NCI-H82 treated with DMSO at 0.1 percent for 48 hours (cell line): ENCODE data around the gene KLC4.
"Not testable (repeated sequence)": the region's sequence is repeated elsewhere in the genome, so short reads cannot be mapped to it uniquely, and the experiment has no call there.

Experiments
- DNase-seq: peaks from one replicate; lab custom pipeline; 2025; ENCODE audit not compliant: unreplicated experiment; lab: John Stamatoyannopoulos, UW

The KLC4 gene

DNA sequence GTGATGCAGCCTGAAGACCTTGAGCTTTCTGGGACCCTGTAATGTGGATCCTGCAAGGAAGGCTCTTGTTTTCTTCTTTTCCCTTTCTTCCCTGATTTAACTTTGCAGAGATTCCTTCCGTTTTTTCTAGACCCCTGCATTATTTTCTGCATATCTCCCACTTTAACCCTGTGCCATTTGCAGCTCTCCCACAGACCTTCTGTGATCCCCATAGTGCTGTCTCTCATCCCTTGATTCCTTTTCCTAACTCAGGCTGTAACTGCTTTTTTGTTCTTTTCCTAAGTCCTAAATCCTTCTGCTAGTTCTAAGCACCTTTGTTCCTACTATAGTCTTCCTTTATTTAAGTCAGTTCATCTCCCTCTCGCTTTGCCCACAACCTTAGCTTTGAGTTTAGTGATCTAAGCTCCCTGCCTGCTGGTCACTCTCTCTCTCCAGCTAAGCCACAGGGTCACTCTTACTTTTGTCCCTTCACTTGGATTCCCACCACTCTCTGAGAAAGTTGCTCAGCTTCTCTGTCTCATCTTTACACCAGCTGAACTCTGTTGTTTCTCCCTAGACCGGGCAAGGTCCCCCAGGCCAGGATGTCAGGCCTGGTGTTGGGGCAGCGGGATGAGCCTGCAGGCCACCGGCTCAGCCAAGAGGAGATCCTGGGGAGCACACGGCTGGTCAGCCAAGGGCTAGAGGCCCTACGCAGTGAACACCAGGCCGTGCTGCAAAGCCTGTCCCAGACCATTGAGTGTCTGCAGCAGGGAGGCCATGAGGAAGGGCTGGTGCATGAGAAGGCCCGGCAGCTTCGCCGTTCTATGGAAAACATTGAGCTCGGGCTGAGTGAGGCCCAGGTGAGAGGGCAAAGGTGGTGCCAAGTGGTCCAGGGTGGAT is 1.6 kb downstream of the KLC4 start:
- no peak for DNase-seq

DNA sequence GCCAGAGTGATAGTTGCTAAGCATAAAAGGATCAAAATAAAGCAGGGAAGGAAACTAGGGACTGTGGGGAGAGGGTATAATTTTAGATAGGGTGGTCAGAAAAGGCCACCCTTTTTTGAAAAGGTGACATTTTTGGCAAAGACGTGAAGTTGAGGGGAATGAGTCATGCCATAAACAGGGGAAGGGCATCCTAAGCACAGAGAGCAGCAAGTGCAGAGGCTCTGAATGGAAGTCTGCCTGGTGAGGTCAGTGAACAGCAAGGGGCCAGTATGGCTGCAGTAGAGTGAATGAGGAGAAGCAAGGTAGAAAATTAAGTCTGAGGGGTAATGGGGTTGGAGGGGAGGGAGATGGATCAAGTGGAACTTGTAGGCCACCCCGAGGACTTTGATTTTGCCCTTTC is 2.4 kb downstream of the KLC4 start:
- no peak for DNase-seq

DNA sequence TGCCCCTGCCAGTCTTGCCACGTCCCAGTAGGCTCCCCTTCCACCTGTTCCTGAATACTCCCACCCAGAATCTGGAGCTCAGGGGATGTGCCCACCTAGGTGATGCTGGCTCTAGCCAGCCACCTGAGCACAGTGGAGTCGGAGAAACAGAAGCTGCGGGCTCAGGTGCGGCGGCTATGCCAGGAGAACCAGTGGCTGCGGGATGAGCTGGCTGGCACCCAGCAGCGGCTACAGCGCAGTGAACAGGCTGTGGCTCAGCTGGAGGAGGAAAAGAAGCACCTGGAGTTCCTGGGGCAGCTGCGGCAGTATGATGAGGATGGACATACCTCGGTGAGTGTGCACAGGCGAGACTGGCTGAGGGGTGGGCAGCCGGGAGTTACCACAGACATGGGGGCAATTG is 3.4 kb downstream of the KLC4 start:
- DNase-seq, result no peak

DNA sequence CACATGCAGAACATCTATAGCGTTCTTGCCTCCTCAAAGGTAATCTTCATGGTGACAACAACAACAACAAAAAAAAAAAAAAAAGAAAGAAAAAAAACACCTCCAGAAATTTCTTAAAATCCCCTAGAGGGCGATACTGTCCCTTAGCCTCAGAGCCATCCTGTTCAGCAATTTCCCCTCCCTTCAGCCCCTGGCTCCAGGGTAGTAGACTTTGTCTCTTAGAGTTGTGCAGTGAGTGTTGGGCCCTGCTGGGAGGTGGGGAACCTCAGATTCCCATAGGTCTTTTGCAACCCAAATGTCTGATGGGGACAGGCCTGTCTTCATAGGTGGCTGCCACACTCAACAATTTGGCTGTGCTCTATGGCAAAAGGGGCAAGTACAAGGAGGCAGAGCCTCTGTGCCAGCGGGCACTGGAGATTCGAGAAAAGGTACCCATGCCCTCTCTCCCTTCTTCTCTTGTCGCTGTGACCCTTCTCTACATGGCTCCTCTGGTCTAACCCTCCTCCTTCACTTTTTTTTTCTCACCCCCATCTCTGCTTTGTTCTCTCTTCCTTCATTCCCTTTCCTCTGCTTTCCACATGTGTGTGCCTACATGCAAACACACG is 10.7 kb downstream of the KLC4 start:
- DNase-seq, result peak; percentile 46

DNA sequence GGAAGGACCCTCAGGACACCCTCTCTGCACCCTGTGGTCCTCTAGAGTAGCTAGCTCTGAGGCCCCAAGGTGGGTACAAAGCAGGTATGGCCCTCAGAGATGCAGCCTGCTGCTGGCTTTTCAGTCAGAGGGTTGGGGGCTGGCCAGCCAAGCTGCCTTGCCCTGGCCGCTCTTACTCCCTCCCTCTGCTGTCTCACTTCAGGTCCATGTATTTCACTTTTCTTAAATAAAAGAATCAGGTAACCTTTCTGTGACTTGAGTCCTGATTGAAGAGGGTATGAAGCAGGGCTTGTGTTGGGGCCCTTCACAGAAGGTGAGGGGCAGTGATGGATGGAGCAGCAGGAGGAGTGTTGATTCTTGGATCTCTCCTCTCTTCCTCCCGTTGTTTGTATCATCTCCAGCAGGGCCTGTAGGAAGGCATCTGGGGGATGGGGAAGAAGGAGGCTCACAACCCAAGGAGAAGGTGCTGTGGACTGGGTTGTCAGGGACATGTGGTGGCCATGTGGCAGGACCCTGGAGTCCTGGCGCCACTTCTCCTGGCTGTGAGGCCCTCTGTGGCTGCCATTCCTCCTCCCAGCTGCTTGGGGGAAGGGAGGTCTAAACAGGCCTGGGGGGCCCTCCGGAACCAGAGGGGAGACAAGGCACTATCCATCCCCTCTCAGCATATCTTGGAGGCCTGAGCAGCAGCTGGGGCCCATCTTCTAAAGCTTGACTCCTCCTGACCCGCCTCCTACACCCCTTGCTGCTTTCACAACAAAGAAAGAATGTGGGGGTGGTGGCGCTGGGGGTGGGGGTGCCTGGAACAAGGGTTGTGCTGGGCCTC is 15.6 kb downstream of the KLC4 start:
- DNase-seq, result no peak

DNA sequence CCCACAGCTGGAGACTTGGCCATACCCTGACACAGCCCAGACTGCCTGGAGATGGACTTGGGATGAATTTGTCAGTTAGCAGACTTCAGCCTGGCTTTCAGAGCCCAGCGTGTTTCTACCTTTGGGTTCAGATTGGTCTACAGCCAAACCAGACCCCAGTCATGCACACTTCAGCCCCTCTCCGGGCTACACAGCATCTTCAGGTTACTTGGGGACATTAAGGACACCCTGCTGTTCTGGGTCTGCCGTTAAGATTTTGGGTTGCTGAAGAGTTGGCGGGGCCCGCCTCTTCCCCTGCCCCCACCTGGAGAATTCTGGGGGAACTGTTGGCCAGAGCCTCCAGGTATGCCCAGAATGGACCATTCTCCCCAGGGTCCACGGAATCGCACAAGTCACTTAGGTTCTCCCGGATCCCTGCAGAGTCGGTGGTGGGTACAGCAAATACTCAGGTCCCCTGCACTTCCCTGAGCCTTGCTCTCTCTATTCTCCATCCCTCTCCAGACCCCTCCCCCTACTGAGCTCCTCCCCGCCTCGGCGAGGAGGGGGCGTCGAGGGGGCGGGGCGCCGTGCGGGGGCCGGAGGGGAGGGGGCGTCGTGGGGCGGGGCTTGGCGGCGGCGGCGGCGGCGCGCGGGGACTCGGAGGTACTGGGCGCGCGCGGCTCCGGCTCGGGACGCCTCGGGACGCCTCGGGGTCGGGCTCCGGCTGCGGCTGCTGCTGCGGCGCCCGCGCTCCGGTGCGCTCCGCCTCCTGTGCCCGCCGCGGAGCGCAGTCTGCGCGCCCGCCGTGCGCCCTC is 16.4 kb downstream of the KLC4 start, which contains the start of gene PTK7:
TSS of gene PTK7 (plus strand) at position 645 of the 794 bp plus-strand sequence. CDS start 175 bp downstream, outside the sequence.
- DNase-seq, result peak; percentile 81

DNA sequence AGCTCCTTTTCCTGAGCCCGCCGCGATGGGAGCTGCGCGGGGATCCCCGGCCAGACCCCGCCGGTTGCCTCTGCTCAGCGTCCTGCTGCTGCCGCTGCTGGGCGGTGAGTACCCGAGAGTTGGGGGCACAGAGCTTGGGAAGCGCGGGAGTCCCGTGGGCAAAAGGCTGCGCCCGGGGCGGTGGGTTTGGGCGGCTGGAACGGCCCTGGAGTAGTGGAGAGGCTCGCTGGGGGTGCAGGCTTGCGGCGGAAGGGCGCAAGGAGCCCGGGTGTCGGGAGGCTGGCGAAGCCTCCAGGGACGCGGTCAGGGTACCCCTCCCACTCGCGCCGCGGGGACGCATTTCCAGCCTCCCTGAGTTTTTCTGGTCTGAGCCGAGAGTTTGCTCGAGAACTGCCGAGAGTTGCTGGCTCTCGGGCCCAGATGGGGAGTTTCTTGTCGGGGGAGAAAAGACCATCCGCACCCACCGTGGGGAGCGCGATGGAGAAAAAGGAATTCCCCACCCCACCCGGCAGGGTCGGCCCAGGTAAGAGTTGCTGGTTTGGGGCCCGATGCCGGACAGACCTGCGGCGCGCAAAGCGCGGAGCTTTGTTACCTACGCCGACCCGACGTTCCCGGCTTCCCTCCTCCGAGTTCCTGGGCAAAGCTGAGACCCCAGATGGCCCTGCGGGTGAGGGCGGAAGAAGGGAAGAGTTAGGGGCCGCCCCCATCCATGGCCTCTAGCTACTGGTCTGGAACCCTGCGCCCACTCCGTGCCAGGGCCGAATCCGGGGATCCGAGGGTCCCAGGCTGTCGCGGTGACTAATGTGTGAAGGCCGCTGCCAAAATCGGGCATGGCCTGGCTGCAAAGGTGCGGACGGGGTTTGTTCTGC is 17.3 kb downstream of the KLC4 start:
- no peak for DNase-seq

DNA sequence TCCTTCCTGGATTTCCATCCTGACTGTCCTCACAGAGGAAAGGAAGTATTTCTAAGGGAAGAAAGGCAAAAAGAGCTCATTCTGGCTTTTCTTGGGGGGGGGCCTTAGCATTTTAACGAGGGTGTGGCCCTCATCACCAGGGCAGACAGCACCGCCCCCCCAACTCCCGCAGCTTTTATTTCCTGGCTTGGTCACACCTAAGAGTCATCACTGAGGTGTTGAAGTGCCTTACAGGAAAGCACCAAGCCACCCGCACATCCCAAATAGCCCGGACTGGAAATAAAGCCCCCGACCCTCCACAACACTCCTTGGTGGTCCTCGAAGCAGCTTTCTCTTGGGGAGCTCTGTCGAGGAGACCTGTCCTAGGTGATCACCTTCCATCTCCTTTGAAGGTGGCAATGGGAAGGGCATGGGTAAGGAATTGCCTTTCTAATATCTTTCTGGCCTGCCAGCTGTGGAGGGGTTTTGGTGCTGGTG is 17.9 kb downstream of the KLC4 start:
- no peak for DNase-seq

DNA sequence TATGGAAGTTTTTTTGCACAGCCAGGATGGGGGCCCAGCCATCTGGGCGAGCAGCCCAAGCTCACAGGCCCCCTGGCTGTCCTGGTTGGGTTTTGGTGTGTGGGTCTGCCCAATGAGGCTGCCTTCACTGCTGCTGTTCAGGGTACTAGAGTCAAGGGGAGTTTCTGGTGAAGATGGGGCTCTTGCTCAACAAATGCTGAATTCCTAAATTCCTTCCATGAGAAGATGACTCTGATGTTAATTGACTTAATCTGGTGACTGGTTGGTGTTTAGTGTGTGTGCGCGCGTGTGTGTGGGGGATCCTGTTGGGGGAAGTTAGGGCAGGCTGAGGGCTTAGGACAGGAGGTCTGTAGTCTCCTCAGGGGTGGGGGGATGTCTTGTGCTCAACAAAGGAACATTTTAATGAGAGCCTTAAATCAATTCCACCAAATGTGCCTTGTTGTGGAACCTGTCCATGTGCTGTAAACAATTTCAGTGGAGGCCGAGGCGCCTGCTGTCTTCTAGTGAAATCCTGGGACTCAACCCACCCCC is 18.6 kb downstream of the KLC4 start:
- DNase-seq, result peak; percentile 1

DNA sequence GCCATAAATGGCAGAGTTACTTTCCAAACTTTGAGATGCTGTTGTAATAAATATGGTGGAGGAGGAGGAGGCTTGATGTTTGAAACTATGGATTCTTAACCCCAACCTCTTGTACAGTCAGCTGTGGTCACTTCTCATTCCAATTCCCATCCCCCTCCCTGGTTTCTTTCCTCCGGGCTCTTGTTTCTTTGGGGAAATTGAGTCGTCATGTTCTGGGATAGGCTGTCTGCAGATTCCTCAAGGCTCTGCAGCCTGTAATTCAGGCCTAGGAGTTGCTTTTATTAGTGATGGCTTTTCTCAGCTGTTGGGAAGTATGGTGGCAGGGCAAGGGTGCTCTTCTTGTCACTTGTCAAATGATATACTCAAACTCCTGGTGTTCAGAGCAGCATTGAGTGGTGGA is 19.3 kb downstream of the KLC4 start:
- DNase-seq, result no peak

DNA sequence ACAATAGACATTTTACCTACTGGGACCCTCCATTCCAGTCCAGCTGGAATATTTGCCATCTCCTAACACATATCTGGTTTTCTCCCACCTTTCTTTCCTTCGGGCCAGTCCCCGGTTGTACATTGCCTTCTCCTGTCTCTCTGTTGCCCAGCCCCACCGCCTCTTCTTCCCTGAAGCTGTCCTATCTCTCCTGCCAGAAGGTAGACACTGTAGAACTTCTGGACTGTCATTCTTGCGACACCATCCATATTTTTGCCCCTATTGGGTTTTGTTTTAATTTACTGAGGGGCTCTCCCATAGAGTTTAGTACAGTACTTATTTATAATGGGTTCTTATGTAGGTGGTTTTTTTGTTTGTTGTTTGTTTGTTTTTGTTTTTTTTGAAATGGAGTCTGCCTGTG is 21.6 kb downstream of the KLC4 start:
- no peak for DNase-seq

DNA sequence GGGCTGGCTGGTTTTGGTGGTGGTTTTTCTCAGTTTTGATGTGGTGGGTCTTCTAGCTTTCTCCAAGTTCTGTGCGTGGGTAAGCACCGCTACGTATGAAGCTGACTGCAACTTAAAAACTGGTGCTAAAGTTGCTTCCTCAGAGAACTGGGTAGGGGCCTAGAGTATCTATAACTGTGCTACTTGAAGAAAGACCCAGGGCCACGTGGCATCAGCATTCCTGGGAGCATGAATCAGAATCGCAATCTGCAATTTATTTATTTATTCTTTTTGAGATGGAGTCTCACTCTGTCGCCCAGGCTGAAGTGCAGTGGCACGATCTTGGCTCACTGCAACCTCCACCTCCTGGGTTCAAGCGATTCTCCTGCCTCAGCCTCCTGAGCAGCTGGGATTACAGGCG is 22.5 kb downstream of the KLC4 start:
- DNase-seq, result not testable (repeated sequence)

DNA sequence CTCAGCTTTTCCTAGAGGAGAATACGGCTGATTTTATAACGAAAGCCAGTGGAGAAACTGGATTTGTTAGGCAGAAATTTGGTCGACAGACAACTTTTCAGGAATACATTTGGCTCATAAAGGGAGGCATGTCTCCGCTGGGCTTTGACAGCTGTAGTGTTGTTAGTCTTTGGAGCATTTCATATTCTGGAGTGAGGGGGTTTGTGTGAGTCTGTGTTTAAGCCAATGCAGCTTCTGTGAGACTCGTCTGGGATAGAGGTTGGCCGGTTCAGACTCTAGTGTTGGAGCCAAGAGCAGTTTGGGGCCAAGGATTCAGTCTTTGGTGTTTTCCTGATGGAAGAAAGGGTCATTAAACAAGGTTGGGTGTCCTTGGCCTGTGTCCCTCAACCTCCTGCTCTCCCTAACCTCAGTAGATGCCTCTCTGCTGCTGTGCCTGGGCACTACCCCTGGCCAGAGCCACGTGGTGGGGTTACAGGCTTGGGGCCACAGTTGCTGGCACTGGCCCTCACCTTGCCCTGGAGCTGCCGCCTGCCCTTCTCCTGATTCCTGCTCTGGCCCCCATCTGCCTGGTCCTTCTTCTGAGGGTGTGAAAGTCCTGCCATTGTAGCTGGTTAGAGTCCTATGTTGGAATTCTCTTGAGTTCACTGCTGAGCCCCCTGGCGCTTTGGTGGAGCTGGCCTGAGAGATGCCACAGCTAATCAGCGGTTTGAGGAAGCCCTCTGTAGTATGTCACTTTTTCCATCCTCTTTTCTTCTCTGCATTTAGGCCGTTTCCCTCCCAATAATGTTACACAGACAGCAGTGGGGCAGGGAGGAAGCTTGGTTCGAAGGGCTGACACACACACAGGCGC is 23.6 kb downstream of the KLC4 start:
- no peak for DNase-seq

DNA sequence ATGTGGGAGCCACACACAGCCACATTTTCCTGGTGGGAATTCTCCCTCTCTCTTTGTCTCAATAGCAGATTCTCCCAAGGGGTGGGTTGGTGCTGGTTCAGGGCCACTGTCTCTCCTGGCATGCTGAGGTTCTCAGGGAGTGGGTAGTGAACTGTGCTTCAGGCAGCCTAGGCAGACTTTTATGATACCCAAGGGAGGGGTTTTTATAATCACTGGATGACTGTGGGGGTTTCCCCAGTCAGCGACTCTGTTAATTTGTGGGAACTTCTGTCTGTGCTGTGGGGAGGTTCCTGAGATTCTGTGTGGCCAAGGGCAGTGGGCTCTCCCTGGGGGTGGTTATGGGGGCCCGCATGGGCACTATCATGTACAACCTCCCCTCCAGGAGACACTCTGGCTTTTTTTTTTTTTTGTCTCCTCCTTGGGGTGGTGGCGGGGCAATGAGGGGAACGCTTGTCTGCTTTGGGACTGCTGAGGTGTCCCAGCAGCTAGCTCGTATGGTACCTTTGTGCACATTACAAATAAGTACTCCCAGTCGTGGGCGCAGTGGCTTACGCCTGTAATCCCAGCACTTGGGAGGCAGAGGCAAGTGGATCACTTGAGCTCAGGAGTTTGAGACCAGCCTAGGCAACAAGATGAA is 26.7 kb downstream of the KLC4 start:
- no peak for DNase-seq

DNA sequence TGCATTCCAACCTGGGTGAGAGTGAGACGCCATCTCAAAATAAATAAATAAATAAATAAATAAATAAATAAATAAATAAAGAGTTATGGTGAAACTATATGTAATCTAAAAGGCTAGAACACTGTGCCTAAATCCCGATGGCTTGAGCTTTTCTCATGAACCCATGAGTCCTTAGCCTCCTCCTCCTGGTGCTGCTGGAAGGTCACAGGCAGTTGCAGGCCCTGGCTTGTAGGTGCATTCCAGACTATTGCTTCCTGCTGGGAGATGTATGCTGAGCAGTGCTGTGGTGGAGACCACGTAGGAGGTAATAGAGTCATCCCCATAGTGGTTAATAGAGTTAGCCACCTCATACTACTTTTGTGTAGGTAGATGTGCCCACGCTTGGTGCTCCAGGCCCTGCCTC is 29.2 kb downstream of the KLC4 start:
- no peak for DNase-seq

DNA sequence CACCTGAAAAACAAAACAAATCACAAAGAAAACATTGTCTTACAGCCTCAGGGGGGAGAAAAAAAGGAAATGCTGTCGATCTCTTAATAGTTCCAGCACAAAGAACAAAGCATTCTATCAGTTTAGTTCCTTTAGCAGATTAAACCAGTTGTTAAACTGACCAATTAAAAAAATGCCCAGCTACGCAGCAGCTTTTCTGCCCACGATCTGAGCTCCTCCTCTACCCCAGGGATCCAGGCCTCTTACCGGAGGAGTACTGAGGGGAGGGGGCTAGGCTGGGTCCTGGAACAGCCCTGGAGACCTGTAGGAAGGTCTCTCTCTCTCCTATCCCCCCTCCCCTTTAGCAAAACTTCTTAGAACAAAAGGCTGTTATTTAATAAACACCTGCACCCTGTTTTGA is 30.0 kb downstream of the KLC4 start:
- no peak for DNase-seq

DNA sequence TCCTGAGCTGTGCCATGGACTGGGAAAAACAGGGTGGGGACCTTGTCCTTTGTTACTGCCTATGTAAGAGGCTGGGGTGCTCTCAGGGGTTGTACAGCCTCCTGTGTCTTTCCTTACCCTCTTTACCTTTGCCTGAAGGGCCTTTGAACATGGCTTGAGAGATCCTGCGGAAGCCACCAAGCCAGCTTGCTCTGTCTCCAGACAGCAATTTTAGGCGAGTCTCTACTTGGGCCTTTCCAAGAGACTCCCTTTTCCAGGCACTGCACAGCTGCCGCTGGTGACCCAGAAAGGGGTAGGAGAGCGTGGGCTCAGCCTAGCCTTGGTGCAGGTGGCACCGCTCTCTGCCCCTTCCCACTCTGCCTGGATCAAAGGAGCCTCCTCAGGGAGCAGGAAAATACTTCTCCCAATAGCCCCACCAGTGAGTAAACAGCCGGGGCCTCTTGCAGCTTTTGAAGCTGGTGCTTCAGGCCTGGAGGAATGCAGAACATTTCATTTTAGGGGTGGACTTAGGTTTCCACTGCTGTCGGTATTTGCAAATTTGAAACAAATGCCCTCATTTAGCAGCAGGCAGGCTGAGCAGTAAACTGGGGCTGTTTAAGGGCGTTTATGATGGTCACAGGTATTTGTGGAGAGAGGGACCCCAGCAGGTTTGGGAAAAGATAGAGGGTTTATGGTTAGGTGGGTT is 30.6 kb downstream of the KLC4 start:
- DNase-seq, result no peak

DNA sequence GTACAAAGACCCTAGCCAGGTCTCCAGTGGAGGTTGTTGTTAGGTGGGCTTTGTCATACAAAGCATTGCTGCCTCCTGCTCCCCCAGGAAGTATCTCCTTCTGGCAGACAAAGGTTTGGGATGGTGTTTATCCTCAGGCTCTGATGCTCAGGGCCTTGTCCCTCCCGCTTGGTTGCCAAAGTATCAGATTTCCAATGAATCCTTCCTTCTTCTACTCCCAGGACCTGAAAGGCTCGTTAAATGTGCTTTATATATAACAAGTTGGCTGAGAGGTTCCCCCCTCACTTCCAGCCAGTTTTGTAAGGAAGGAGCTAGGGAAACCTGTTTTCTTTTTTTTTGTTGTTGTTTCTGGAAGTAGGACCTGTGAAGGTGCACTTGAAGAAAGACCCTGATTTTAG is 31.1 kb downstream of the KLC4 start:
- DNase-seq, result no peak
